Subcutaneous adipose tissue (tissue), 4 donors: ENCODE results near the gene CYP39A1. TPM values are rescaled to one million over a fixed set of nuclear protein-coding genes. Genes with fewer than 3 reads are reported as not detected.

Source experiments
- CTCF ChIP-seq: fragments of 450-650 bp; IDR thresholded peaks from one replicate; pipeline ENCODE4 v1.5.1; 2016; ENCODE audit warnings: low read depth, mild to moderate bottlenecking, control low read depth, antibody characterized with exemption, moderate library complexity
- total RNA-seq, 4 donors: library from RNA; depleted of rRNA; stranded (reverse); fragments of >200 nt; gene quantifications; one replicate each; pipeline ENCODE4 v1.1.0, GENCODE V29; 2016

Gene CYP39A1
- total RNA-seq, 4 donors from 2014 or later, result 0.88 to 2.0 (median 1.1) TPM

- TF ChIP-seq CTCF, result no peak
Observed at GRCh38 chr6:46661483-46661882, 8.9 kb upstream of the CYP39A1 start.

- no peak for TF ChIP-seq CTCF
Observed at GRCh38 chr6:46657642-46658041, 5.0 kb upstream of the CYP39A1 start.

- TF ChIP-seq CTCF, result no peak
Observed at GRCh38 chr6:46655803-46656202, 3.2 kb upstream of the CYP39A1 start.

GRCh38 chr6:46653439-46654195, 999 bp upstream of the CYP39A1 start:
- no peak for TF ChIP-seq CTCF

- TF ChIP-seq CTCF, result no peak
Observed at GRCh38 chr6:46652232-46652602, 401 bp downstream of the CYP39A1 start.

- TF ChIP-seq CTCF, result no peak
Observed at GRCh38 chr6:46651816-46652215, 802 bp downstream of the CYP39A1 start.

- TF ChIP-seq CTCF, result no peak
Observed at GRCh38 chr6:46651006-46651405, 1.6 kb downstream of the CYP39A1 start.
